ENCODE results near the gene CDKN1B.
"Not testable (repeated sequence)": the region's sequence is repeated elsewhere in the genome, so short reads cannot be mapped to it uniquely, and the experiment has no call there.

The CDKN1B gene

DNA sequence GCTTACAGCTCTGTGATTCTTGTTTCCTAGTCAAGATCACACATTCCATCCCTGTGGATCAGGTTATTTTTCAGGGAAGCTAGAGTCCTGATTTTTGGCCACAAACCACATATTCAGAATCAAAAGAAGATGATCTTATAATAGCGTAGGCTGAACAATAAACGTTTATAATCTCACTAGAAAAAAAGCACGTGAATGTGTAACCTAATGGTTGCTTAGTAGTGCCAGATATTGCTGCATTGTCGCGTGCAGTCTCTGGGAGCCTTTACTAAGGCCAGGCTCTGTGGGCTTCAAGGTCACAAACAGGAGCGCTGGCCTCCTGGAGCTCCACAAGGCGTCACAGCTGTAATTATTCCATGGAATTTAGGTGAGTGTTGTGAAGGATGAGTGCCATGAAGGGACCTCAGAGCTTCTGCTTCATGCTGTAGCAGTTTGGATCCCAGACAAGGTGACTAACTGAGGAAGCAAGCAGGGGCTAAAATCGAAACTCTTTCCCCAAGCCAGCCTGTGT lies 17.4 kb downstream of the CDKN1B start:
- no peak for DNase-seq
- H3K9me3 ChIP-seq = no peaks in the 10 kb centered on the region
- H3K36me3 ChIP-seq = no peaks in the 10 kb centered on the region
- H3K4me1 ChIP-seq = no peaks in the 10 kb centered on the region; the same call in 1 of the 2 replicates
- no peak overlapping the region for H3K4me3 ChIP-seq (ENCODE audit: low read depth, low read length)
- H3K27me3 ChIP-seq = no peaks in the 10 kb centered on the region
- TF ChIP-seq, protein P1, sequence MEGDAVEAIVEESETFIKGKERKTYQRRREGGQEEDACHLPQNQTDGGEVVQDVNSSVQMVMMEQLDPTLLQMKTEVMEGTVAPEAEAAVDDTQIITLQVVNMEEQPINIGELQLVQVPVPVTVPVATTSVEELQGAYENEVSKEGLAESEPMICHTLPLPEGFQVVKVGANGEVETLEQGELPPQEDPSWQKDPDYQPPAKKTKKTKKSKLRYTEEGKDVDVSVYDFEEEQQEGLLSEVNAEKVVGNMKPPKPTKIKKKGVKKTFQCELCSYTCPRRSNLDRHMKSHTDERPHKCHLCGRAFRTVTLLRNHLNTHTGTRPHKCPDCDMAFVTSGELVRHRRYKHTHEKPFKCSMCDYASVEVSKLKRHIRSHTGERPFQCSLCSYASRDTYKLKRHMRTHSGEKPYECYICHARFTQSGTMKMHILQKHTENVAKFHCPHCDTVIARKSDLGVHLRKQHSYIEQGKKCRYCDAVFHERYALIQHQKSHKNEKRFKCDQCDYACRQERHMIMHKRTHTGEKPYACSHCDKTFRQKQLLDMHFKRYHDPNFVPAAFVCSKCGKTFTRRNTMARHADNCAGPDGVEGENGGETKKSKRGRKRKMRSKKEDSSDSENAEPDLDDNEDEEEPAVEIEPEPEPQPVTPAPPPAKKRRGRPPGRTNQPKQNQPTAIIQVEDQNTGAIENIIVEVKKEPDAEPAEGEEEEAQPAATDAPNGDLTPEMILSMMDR (IDR thresholded peaks at IDR 0.05; ENCODE audit: low read depth, low read length) = no peak

- TF ChIP-seq, protein P1 (IDR thresholded peaks at IDR 0.05; ENCODE audit: low read depth, low read length) = no peak
- no peak for DNase-seq
- Histone ChIP-seq H3K36me3 (no peaks in the 10 kb centered on the region), H3K9me3 (no peaks in the 10 kb centered on the region), H3K27me3 (no peaks in the 10 kb centered on the region), H3K4me3 (ENCODE audit: low read depth, low read length) (no peak overlapping the region), H3K4me1 (no peaks in the 10 kb centered on the region; the same call in 1 of the 2 replicates)
Measured at GRCh38 chr12:12735301-12735700, 18.1 kb downstream of the CDKN1B start.

- peak; percentile 32 for DNase-seq
- no peak overlapping the region for H3K4me3 ChIP-seq (ENCODE audit: low read depth, low read length)
- no peaks in the 10 kb centered on the region; the same call in 1 of the 2 replicates for H3K4me1 ChIP-seq
- no peaks in the 10 kb centered on the region for H3K27me3 ChIP-seq
- no peaks in the 10 kb centered on the region for H3K9me3 ChIP-seq
- TF ChIP-seq, protein P1 (IDR thresholded peaks at IDR 0.05; ENCODE audit: low read depth, low read length) = peak; percentile 64
- H3K36me3 ChIP-seq = no peaks in the 10 kb centered on the region
Measured at GRCh38 chr12:12736759-12737676, 19.9 kb downstream of the CDKN1B start.

DNA sequence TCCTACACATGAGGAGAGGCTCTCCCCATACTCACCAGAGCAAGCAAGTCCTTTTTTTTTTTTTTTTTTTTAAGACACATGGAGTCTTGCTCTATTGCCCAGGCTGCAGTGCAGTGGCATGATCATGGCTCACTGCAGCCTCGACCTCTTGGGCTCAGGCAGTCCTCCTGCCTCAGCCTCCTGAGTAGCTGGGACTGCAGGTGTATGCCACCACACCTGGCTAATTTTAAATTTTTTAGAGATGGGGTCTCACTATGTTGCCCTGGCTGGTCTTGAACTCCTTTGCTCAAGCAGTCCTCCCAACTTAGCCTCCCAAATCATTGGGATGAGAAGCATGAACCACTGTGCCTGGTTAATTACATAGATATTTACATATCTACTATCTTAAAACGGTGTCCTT lies 21.0 kb downstream of the CDKN1B start:
- not testable (repeated sequence) for H3K4me1 ChIP-seq; H3K9me3 ChIP-seq; H3K27me3 ChIP-seq; H3K4me3 ChIP-seq (ENCODE audit: low read depth, low read length); H3K36me3 ChIP-seq; DNase-seq

GRCh38 chr12:12741660-12742059 lies 24.5 kb downstream of the CDKN1B start:
- Histone ChIP-seq H3K36me3 (no peaks in the 10 kb centered on the region), H3K9me3 (no peaks in the 10 kb centered on the region), H3K4me1 (no peaks in the 10 kb centered on the region; the same call in 1 of the 2 replicates), H3K27me3 (no peaks in the 10 kb centered on the region), H3K4me3 (ENCODE audit: low read depth, low read length) (no peak overlapping the region)
- TF ChIP-seq, protein P1 (IDR thresholded peaks at IDR 0.05; ENCODE audit: low read depth, low read length) = no peak
- no peak for DNase-seq

GRCh38 chr12:12744546-12745305 lies 27.6 kb downstream of the CDKN1B start:
- Histone ChIP-seq H3K9me3 (no peaks in the 10 kb centered on the region), H3K36me3 (no peaks in the 10 kb centered on the region), H3K4me3 (ENCODE audit: low read depth, low read length) (no peak overlapping the region), H3K27me3 (no peaks in the 10 kb centered on the region), H3K4me1 (0 out of 2 replicates have a peak, but pooled peaks cover 5% of the 10 kb centered on the region)
- TF ChIP-seq, protein P1 (IDR thresholded peaks at IDR 0.05; ENCODE audit: low read depth, low read length) = no peak
- DNase-seq = no peak

Data from BE2C (cell line).